Measurements from ENCODE around the gene TEAD4. TPM values are rescaled to one million over a fixed set of nuclear protein-coding genes. Genes with fewer than 3 reads are reported as not detected.
A peak's percentile ranks its signal among the peaks of the same experiment; 100 is the strongest.

The TEAD4 gene
- total RNA-seq (2014; rRNA removed; shearing (Covaris generic)), result 51.0 and 54.4 TPM in 2 replicates

GRCh38 chr12:2959192-2959504 is at the start of gene TEAD4:
TEAD4 (plus strand) TSS chr12:2959397.
- peak; percentile 75 for DNase-seq (ENCODE audit: low spot score)

- DNase-seq (ENCODE audit: low spot score), result no peak
Observed at GRCh38 chr12:2912216-2912575, 47.0 kb upstream of the TEAD4 start.

- DNase-seq (ENCODE audit: low spot score), result no peak
Observed at GRCh38 chr12:2919249-2919648, 39.9 kb upstream of the TEAD4 start.

GRCh38 chr12:2922329-2922728 is 36.9 kb upstream of the TEAD4 start:
- DNase-seq (ENCODE audit: low spot score), result no peak

GRCh38 chr12:2923057-2923456 is 36.1 kb upstream of the TEAD4 start:
- DNase-seq (ENCODE audit: low spot score), result no peak

- DNase-seq (ENCODE audit: low spot score), result no peak
Observed at GRCh38 chr12:2924019-2924418, 35.2 kb upstream of the TEAD4 start.

- DNase-seq (ENCODE audit: low spot score), result no peak
Observed at GRCh38 chr12:2925322-2925995, 33.7 kb upstream of the TEAD4 start.

DNA sequence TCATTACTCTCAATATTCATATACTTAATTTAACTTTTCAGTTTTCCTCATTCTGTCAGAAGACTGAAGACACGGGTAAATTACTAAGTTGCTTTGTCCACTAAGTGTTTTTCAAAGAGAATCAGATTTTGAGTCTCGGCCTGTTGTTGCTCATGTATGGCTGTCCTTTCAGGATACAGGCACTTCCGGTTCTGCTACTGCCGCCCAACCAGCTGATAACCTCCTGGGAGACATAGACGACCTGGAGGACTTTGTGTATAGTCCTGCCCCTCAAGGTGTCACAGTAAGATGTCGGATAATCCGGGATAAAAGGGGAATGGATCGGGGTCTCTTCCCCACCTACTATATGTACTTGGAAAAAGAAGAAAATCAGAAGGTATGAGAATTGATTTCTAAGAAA is 28.3 kb upstream of the TEAD4 start:
- no peak for DNase-seq (ENCODE audit: low spot score)

GRCh38 chr12:2933586-2933985 is 25.6 kb upstream of the TEAD4 start:
- DNase-seq (ENCODE audit: low spot score), result no peak

DNA sequence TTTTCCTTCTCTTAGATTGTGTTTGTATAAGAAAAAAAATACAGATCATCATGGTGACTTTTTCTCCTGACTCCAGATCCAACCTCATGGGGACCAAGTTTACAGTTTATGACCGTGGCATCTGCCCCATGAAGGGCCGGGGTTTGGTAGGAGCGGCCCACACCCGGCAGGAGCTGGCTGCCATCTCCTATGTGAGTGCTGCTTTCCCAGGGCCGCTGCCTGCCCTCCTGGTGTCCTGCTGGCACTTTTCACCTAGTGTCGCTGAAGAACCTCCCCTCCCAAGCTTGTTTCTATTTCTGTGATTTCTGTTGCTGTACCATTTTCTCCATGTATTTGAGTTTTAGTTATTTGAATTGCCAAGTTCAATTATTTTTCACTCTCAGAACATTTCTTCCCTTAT is 24.8 kb upstream of the TEAD4 start:
- DNase-seq (ENCODE audit: low spot score), result no peak

DNA sequence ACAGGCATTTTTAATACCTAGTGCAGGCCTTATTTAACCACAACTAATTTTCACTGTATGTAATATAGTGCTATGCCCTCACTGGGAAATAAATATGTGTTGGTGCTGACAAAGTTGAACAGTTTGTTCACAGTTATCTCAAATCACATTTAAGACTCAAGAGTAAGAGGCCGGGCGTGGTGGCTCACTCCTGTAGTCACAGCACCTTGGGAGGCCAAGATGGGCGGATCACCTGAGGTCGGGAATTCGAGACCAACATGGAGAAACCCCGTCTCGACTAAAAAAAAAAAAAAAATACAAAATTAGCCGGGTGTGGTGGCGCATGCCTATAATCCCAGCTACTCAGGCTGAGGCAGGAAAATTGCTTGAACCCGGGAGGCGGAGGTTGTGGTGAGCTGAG is 22.9 kb upstream of the TEAD4 start:
- DNase-seq (ENCODE audit: low spot score), result no peak

- no peak for DNase-seq (ENCODE audit: low spot score)
Observed at GRCh38 chr12:2937500-2937899, 21.7 kb upstream of the TEAD4 start.

DNA sequence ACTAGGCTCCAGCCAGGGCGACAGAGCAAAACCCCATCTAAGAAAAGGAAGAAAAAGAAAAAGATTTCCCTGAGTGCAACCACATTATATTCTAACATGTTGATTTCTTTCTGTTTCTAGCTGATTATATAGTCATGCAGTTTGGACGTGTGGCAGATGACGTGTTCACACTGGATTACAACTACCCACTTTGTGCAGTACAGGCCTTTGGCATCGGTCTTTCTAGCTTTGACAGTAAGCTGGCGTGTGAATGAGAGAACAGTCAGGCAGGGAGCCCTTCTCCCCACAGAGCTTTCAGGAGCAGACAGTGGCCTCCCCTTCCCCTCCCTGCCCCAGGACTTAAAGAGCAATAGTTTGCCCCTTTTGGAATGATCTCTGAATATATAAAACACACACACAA is 20.0 kb upstream of the TEAD4 start:
- no peak for DNase-seq (ENCODE audit: low spot score)

DNA sequence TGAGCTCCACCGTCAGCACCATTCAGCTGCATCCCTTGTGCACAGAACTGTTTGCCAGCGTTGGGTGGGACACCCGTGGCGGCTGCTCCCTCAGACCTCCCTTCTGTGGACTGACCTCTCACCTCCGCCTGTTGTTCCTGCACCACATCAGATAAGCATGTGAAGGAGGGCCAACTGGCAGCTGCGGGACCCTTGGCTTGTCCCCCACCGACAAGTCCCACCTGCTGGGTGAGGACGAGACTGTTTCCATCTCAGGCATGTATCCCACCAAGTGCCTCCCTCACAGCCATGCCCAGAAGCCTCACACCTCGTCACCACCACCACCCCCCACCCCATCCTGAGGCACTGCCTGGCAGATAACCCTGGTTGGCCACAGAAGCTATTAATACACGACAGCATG is 18.6 kb upstream of the TEAD4 start:
- DNase-seq (ENCODE audit: low spot score), result no peak

DNA sequence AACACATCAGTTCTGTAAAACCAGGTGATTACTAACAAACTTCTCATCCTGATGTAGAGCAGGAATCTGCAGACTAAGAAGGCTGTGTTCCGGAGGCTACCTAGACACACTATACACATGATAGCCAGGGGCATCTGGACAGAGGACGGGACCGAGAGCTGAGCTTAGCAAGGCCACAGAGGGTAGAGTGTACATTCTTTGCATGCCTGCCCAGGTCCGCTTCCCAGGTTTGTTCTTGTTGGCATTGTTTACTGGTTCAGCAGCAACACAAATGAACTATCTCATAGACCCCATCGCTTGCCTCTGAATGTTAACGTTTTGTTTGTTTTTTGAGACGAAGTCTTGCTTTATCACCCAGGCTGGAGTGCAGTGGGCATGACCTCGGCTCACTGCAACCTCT is 17.7 kb upstream of the TEAD4 start:
- DNase-seq (ENCODE audit: low spot score), result no peak

GRCh38 chr12:2944401-2945047 is 14.7 kb upstream of the TEAD4 start:
- DNase-seq (ENCODE audit: low spot score), result peak; percentile 85

DNA sequence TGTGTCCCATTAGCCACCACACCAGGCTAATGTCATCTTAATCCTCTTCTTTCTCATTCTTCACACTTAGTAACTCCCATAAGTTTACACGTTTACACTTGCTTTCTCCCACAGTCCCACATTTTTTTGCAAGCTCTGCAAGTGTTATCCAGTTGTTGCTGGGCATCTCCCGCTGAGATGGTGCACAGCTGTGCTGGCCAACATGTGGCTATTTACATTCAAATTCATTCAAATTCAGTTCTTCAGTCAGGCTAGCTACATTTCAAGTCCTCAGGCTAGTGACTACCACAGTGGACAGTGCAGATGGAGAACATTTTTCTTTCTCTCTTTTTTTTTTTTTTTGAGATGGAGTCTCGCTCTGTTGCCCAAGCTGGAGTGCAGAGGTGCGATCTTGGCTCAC is 9.8 kb upstream of the TEAD4 start:
- no peak for DNase-seq (ENCODE audit: low spot score)

DNA sequence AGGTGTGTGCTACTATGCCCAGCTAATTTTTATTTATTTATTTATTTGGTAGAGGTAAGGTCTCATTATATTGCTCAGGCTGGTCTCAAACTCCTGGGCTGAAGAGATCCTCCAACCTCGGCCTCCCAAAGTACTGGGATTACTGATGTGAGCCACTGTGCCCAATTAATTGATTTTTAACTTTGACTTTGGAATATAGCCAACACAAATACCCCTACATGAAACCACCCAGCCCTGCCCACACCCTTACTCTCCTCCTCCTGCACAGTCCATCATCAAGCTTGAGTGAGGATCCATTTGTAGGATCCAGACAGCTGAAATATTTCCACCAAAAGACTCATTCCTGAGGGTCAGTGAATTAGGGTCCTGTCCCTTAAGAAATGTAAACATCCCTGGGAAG is 3.3 kb upstream of the TEAD4 start:
- DNase-seq (ENCODE audit: low spot score), result no peak

GRCh38 chr12:2957816-2958431 is 1.3 kb upstream of the TEAD4 start:
- DNase-seq (ENCODE audit: low spot score), result no peak

GRCh38 chr12:2958432-2959191 is 585 bp upstream of the TEAD4 start:
- peak; percentile 85 for DNase-seq (ENCODE audit: low spot score)

DNA sequence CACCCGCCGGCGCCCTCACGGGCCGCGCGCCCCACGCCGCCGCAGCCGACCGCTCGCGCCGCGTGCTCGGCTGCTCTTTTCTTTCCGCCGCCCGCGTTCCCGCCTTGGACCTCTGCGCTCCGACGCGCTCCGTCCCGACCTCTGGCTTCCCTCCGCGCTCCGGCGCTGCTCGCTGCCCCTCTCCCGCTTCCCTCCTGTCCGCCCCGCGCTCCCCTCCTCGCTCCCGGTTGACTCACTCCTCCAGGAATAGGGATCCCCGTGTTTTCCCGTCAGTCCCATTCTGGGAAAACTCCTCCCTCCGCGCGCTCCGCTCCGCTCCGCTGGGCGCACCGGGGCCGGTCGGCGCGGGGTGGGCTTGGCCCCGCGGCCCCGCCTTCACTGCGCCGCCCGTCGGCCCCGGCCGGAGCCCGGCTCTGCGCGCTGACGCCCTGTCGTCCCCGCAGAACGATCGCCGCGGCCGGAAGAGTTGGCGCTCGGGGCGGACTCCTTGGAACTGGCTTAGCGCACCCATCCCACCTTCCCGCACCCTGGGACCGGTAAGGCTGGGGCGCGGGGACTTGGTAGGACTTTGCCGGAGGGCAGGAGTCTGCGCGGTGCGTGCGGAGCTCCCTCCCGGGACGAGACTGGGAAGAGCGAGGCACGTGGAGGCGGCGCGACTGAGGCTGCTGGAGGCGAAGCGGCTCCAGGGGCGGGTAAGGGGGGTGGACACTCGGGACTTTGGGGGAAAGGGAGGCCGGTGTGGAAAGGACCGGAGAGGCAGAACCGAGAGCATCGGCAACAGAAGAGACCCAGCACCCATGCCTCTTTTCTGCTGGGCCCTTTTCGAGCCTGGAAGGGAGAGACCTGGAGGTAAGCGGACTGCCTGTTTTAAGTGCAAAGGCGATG is 550 bp downstream of the TEAD4 start:
- DNase-seq (ENCODE audit: low spot score), result peak; percentile 64

Measured in HT-29 (cell line).